ELR (cell line): Measurements from ENCODE around the gene IL6ST.
"Not testable (repeated sequence)": the region's sequence is repeated elsewhere in the genome, so short reads cannot be mapped to it uniquely, and the experiment has no call there.

Source experiments
- DNase-seq: peaks from one replicate; pipeline ENCODE4 v3.0.0-alpha.2; 2015; ENCODE audit warnings: low read depth

Gene IL6ST

GRCh38 chr5:55965525-55965924 is 29.2 kb downstream of the IL6ST start:
- DNase-seq = no peak

GRCh38 chr5:55960779-55961178 is 34.0 kb downstream of the IL6ST start:
- no peak for DNase-seq

- DNase-seq = no peak
Measured at GRCh38 chr5:55959208-55959607, 35.6 kb downstream of the IL6ST start.

- not testable (repeated sequence) for DNase-seq
Measured at GRCh38 chr5:55941154-55941553, 53.6 kb downstream of the IL6ST start.

- DNase-seq = not testable (repeated sequence)
Measured at GRCh38 chr5:55937598-55937997, 57.2 kb downstream of the IL6ST start.

GRCh38 chr5:55936100-55936693 is 58.6 kb downstream of the IL6ST start:
- DNase-seq = peak; percentile 90

GRCh38 chr5:55935371-55935770 is 59.4 kb downstream of the IL6ST start:
- no peak for DNase-seq

- DNase-seq = no peak
Measured at GRCh38 chr5:55934720-55935119, 60.0 kb downstream of the IL6ST start.

- DNase-seq = no peak
Measured at GRCh38 chr5:55934115-55934613, 60.6 kb downstream of the IL6ST start.

- DNase-seq = no peak
Measured at GRCh38 chr5:55933377-55934114, 61.2 kb downstream of the IL6ST start.

- DNase-seq = no peak
Measured at GRCh38 chr5:55932700-55933099, 62.1 kb downstream of the IL6ST start.

GRCh38 chr5:55929020-55929799 is 65.6 kb downstream of the IL6ST start:
- DNase-seq = no peak

GRCh38 chr5:55927861-55928655 is 66.7 kb downstream of the IL6ST start:
- DNase-seq = no peak

GRCh38 chr5:55926476-55926875 is 68.3 kb downstream of the IL6ST start:
- no peak for DNase-seq

- no peak for DNase-seq
Measured at GRCh38 chr5:55925712-55926111, 69.1 kb downstream of the IL6ST start.

GRCh38 chr5:55925181-55925580 is 69.6 kb downstream of the IL6ST start:
- no peak for DNase-seq

- no peak for DNase-seq
Measured at GRCh38 chr5:55924744-55925143, 70.0 kb downstream of the IL6ST start.

- DNase-seq = no peak
Measured at GRCh38 chr5:55923865-55924500, 70.8 kb downstream of the IL6ST start.

- peak; percentile 65 for DNase-seq
Measured at GRCh38 chr5:55923177-55923771, 71.5 kb downstream of the IL6ST start.

GRCh38 chr5:55921617-55922016 is 73.1 kb downstream of the IL6ST start:
- no peak for DNase-seq

- peak; percentile 48 for DNase-seq
Measured at GRCh38 chr5:55920784-55921183, 74.0 kb downstream of the IL6ST start.
